NCI-H2227 treated with DMSO at 0.1 percent for 48 hours (cell line): ENCODE results near the gene INS.
"Not testable (repeated sequence)": the region's sequence is repeated elsewhere in the genome, so short reads cannot be mapped to it uniquely, and the experiment has no call there.

Source experiments
- DNase-seq: peaks from one replicate; lab custom pipeline; 2025; lab: John Stamatoyannopoulos, UW

The INS gene

DNA sequence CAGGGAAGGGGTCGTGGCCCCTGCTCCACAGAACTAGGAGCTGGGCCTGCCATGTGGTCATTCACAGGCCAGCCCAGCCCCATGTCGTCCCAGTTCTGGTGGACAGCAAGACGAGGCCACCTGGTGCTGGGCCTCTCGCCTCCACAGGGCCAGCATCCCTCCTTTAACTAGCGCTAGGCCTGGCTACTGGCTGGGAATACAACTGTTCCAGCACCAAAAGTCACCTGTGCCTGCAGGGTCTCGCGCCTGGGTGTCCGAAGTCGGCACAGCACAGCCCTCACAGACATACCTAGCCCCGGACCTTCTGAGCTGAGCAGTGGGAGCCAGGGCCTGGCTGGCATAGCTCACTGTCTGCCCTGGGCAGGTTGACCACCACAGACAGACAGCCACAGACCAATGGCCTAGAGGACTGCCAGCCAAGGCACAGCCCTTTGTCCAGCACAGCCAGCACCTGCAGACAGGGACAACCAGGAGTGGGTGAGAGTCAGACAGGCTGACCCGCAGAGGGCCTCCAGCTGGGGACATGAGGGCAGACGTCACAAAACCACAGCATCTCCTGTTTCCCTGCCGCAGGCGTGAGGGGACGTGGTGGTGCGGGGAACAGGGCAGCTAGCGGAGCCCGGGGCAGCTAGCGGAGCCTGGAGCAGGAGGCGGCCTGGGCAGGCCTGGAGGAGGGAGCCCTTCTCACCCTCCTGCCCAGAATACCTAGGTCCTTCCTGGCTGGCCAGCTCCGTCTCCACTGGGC is 37.8 kb upstream of the INS start:
- no peak for DNase-seq

DNA sequence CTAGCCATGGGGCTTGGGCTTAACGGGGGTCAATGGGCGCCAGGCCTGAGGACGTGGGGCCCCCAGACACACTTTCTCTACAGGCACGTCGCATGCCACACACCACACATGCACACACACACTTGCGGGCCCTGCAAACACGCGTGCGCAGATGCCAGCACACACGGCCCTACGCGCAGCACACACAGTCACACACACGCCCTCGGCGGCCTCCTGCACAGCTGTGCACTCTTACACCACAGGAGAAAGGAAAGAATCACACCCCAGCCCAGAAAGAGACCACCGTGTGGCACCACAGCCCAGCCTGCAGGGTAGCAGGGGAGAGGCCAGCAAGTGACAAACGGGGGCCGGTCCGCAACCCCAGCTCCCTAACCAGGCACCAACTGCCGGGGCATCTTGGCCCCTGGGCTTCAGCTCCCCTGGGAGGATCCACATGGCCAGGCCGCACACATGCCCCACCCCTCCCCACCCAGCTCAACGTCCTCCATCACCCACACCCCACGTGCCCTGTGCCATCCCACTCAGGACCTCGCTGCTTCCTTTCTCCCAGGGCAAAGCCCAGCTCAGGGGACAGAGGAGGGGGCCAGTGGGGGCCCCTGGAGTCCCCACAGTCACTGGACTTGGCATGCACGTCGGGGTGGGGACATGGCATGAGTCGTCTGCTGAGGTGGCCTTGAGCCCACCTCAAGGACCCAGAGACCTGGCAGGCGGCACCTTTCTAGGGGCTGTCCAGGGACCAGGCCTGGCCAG is 36.9 kb upstream of the INS start:
- no peak for DNase-seq

DNA sequence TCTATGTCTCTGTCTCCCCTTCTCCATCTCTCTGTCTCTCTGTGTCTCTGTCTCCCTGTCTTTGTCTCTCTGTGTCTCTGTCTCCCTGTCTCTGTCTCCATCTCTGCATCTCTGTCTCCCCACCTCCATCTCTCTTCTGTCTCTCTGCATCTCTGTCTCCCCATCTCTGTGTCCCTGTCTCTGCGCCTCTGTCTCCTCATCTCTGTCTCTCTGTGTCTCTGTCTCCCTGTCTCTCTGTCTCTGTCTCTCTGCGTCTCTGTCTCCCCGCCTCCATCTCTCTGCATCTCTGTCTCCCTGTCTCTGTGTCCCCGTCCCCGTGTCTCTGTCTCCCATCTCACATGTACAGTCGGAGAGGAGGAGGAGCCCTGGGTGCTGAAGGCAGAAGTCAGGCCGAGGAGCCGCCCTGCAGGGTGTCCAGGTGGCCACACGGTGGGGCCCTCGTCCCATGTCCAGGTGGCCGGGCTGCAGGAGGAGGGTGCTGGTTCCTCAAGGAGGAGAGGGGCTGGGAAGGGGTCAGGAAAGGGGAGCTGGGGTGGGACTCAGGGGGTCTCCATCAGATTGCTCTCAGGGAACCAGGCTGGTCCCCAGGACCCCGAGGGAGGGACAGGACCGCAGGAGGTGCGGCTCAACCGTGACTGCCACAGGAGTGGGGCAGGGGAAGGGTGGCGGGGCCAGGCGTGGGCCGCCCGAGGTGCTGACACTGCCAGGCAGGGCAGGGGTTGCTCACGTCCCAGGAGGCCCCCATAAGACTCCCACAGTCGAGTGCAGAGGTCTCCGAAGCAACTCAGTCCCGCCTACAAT is 36.2 kb upstream of the INS start:
- peak; percentile 55 for DNase-seq

DNA sequence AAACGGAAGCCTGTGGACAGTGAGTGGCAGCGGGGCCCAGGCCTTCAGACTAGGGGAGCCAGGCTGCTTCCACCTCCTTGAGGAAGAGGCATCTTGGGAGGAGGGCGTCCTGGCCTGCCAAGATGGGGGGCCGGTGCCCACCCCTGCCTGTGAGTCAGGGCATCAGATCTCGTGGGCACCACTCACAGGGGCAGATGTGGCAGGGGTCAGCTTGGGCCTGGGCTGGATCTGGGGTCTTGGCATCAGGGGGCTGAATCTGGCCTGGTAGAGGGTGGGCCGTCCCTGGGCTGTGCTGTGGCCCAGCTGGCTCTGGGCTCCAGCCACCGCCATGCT is 34.7 kb upstream of the INS start:
- no peak for DNase-seq

DNA sequence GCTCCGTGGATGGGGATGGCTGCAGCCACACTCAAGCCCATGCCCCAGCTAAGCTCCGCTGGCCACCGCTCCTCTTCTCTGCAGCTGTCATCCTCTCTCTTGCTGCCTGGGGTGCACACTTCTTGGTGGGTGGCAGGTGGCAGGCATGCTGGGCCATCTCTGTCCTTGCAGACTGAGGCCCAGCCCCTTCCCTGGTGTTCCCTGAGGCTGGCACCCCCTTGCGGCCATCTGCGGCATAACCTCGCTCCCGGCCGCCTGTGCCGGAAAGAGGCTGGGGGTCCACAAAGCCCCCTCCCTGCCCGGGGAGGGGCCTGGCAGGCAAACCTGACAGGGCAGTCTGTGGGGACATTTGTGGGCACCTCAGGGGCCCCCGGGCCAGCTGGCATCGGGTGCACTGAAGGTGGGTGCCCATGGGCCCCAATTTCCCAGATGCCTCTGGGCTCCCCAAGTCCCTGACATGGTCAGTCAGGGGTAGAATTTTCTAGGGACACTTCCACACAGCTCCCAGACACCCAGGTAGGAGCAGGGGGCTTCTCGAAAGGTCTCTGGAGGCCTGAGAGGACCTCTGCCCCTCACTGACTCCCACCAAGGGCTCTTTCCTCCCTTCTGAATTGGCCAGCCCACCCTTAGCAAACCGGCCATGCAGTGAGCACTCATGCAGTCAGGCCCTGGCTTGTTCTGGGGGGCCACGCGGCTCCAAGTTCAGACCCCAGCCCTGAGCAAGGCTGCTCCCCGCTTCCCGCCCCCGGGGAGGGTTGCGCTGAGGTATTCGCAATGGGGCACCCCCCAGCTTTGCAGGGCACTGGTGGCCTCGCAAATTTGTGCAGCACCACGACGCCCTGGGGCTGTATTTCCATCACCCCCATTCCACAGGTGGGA is 34.1 kb upstream of the INS start:
- no peak for DNase-seq

DNA sequence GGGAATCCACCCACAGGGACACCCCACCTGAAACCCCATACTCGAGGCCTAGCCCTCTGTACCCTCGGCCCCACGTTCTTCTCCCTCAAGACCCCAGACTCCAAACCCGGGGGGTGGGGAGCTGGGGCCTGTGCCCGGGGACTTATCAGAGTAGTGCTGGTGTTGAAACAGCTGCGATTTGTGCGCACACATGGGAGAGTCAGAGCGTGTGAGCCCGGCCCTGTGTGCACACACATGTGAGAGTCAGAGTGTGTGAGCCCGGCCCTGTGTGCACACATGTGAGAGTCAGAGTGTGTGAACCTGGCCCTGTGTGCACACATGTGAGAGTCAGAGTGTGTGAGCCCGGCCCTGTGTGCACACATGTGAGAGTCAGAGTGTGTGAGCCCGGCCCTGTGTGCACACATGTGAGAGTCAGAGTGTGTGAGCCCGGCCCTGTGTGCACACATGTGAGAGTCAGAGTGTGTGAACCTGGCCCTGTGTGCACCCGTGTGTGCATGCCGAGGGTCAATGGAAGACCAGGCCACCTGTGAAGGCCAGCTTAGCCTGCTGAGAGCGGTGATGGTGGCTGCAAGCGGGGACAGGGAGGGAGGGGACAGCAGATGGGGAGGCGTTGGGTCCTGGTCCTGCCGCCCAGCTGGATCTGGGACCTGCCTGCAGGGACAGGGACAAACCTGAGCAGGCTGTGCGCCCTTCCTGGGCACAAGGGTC is 33.0 kb upstream of the INS start:
- DNase-seq = not testable (repeated sequence)

DNA sequence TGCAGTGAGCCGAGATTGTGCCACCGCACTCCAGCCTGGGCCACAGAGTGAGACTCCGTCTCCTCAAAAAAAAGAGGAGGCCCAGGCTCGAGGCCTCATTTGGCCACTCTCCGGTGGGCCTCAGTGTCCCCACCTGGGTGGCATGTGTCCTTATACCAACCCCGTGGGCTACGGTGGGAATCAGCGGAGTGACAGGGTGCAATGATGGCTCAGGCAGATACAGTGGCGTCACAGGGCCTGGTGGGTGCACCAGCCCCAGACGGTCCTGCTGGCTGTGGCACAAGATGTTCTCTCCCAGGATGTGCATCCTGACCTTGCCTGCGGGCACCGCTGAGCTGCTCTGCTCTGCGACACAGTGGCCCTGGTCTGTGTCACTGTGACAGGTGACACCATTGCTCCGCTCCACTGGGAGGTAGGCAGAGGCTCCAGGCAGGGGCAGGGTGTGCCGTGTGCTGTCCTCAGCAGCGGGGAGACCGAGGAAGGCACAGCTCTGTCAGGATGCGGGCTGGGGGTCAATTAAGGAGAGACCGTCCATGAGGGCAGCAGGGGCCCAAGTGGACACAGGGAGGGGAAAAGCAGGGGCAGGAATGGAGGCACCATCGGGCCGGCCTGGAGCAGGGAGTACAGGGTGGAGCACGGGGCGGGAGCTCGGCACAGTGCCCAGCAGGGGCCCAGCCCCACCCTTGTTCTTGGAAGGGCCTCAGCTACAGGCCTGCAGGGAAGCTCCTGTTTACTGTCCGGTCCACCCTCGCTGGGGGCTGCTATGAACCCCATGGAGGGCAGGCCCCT is 32.3 kb upstream of the INS start:
- DNase-seq = no peak

DNA sequence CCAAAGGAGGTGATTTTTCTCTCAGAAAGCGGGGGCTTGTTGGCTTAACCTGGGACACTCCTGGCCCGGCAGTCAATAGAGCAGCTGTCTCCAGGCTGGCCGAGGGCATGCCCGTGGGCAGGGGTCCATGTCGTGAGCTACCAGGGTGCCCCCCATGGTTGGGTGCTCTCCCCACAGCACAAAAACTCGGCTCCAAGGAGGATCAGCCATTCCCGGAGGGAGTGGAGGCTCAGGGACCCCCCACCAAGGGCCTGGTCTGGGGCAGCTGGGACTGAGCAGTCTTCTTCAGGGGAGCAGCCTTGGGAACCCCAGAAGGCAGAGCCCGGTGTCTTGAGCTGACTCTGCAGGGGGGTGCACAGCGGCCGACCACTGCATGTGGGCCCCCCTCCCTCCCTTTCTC is 31.4 kb upstream of the INS start:
- no peak for DNase-seq

DNA sequence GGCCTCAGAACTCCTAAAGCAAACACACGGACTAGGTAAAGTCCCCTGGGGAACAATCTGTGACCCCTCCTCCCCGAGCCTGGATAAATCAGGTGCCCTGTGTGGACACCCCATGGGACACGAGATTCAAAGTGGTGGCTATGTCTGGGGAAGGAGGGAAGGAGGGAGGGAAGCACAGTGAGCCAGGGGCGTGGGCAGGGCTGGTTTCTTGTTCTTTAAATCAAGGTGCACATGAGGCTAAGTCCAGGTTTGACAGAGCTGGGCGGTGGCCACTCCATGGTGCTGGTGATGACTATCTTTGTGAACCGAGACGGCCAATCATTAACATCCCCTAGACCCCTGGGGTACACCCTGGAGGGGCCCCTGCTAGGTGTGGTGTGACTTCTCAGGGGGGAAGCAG is 30.9 kb upstream of the INS start:
- no peak for DNase-seq

DNA sequence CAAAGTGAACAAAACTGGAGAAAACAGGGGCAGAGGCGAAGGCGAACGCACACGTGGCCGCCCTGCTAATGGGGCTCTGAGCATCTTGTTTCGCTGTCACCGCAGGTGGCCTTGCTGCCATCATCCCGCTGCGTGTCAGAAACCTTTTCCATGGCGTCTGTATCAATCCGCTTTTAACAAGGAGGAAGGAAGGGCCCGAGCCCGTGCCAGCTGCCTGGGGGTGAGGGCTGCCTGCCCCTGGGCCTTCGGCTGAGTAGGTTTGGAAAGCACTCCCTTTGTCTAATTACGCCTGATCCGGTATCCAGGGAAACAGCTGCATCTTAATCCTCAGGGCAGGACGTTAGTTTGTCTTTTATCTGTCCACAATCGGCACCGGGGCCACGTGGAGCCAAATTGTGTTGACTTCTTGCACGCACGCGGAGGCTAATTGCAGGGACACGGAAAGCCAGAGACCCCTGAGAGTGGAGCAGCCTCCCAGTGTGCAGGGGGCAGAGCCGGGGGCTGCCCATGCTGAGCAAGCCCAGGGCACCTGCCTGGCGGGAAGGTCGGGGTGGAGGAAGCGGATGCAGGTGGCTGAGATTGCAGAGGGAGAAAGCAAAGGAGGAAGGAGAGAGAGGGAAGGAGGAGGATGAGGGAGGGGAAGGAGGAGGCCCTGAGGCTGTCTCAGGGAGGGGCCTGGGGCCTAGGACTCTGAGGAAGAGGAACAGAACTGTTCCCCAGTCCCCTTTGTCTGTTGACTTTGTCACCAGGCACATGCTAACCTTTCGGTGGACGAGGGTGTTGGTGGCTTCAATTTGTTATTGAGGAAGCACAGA is 29.9 kb upstream of the INS start:
- peak; percentile 78 for DNase-seq

DNA sequence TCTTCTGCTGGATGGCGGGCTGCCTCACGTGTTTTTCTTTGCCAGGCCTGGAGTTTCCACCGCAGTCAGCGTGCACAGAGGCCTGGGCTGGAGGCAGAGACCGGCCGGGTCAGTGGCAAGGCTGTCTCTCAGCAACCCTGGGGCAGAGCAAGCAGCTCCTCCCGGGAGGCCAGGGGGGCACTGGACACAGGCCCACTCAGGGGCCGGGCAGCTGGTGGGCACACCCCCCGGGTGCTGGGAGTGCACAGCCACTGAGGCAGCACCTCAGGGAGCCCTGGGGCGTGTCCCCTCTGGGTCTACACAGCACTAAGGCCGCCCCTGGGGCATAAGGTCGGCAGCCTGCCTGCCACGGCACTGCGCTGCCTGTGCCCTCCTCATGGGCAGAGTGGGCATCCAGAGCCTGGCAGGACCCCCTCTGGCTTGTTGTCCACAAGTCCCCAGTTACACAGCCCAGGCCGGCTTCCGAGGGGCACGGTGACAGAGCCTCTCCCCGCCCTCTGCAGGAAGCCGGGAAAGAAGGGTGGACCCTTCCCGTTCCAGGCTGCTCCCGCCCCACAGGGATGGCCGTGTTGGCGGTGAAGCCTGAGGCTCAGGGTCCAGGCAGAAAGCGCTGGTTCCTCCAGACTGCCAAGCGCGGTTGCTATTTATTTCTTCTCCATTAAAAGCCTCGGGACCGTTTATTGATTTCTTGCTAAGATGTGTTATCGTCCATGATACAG is 29.1 kb upstream of the INS start:
- no peak for DNase-seq

DNA sequence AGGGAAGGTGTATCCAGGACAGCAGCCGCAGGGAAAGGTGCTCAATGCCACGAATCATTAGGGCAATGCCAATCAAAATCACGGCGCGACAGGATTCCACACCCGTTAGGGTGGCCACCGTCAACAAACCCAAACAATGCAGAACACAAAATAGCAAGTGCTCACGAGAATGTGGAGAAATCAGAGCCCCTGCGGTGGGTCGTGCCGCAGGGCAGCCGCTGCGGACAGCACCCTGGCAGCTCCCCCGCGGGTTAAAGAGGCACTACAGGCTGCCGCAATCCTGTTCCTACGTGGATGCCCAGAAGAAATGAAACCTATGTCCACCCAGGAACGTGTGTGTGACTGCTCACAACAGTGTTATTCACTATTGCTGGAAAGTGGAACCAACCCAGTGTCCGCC is 27.7 kb upstream of the INS start:
- DNase-seq = no peak

DNA sequence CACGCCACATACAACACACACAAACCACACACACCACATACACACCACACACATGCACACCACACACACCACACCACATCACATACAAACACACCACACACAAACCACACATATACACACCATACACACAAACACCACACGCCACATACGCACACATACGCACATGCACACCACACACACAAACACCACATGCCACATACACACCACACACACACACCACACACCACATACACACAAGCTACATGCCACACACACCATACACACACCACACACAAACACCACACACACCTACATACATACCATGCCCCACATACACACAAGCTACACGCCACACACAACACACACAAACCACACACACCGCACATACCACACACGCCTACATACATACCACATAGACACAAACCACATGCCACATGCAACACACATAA is 26.3 kb upstream of the INS start:
- no peak for DNase-seq

DNA sequence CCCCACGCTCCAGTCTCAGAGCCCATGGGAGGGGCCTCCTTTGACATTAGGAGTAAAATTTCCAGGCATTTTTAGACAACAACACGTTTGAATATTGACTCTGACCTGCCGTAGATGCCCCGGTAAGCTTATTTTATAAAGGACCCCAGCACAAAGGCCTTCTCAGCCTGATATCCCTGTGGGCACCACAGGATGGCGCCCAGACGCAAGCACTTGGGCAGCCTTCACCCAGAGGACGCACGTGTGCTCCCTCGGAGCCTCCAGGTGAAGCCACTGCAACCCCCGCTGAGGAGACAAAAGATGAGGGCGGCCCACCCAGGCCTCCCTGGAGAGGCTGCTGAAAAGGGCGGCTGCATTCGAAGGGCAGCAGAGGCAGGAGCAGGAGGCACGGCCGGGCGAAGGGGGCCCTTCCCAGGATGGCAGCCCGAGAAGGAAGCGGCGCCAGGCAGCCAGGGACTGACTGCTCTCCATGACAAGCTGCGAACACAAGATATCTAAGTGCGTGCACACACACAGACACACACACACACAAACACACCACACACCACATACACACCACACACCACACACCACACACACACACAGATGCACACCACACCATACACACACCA is 25.8 kb upstream of the INS start:
- DNase-seq = no peak

DNA sequence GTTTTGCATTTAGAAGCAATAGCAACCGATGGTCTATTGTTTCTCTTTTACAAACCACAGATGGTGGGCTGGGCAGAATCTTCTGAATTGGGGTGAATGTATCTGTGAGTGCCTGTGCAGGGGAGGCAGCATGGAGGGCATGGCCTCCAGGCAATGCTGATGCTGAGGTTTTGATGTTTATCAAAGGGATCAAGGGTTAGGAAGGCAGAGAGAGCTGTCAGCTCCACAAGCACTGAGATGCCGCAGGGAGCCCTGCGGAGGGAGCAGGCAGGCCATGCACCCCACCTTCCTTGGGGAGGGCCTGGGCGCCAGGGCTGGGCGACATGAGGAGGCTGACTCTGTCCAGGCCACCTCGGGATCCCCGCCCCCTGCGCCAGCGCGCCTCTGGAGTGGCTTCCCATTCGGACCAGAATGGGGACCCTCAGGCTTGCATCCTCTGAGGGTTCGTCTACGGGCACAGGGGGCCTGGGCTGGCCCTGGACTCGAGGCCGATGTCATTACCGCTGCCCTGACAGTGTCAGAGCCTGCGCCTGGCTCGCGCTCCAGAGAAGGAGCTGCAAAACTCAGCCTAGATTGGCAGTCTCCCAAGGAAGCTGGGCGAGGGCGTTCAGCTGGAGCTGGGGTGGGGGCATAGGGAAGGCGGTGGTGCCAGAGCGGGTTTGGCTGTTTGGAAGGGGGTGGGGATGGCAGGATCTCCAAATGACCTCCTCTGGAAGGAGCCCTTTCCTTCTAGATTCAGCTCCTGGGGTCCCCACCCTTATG is 24.5 kb upstream of the INS start:
- DNase-seq = no peak

DNA sequence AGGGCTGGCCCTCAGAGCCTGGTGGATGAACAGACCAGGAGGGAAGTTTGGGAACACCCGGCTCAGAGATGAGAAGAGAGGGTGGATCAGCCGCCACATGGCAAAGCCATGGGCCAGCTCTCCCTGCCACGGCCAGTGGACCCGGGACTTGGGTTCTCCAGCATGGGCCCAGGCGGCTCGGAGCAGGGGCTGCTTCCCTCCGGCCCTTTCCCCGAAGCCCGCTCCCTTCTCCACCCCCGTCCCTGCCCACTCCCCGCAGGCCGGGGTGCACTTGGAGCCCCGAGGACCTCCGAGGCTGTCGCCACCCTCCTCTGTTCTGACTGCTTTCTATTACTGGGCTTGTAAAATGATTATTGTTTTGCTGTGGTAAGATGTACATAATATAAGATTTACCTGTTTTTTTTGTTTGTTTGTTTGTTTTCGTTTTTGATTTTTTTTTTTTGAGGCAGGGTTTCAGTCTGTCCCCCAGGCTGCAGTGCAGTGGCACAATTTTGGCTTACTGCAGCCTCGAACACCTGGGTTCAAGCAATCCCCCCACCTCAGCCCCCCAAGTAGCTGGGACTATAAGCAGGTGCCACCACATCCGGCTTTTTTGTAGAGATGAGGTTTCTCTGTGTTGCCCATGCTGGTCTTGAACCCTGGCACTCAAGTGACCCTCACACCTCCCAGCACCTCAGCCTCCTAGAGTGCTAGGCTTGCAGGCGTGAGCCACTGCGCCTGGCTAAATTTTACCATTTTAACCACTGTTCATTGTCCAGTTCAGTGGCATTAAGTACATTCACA is 21.9 kb upstream of the INS start:
- no peak for DNase-seq

DNA sequence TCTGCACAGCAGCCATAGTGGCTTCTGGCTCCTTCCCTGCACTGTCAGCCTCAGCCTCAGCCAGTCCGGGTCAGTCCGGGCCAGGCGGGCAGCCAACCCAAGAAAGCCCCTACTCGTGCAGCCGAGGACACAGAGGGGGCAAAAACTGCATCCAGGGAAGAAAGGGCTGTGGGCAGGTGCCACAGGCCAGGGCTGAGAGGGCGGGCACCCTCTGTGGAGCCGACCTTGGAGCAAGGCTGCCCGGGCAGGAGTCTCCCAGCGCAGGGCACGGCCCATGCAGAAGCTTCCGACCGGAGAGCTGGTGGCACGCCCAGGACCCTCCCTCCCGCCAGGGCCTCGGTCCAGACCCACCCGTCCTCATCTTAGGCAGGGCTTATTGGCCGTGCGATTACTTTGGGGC is 21.1 kb upstream of the INS start:
- DNase-seq = no peak
